ENCODE data around the gene MALL.
"Not testable (repeated sequence)": the region's sequence is repeated elsewhere in the genome, so short reads cannot be mapped to it uniquely, and the experiment has no call there.

Gene MALL

GRCh38 chr2:110100880-110101279 is 14.7 kb downstream of the MALL start:
- not testable (repeated sequence) for H3K27me3 ChIP-seq (ENCODE audit: control insufficient read depth in 1 of 2, insufficient read depth in 1 of 2, low read length in 2 of 2); H3K79me1 ChIP-seq (replicated peaks; ENCODE audit: low read length, poor library complexity, severe bottlenecking); H3K9me3 ChIP-seq (ENCODE audit: control insufficient read depth, low read length); DNase-seq; H3K4me3 ChIP-seq (ENCODE audit: insufficient read depth in 1 of 2, low read depth in 1 of 2, low read length in 2 of 2); H3K36me3 ChIP-seq (ENCODE audit: control insufficient read depth in 1 of 2, insufficient read depth in 2 of 2, low read depth in 1 of 2, low read length in 2 of 2)
- Histone ChIP-seq H3K23ac (ENCODE audit: low read length in 2 of 2) (peak overlapping the region in 1 of 2 experiments; percentile 84), H4K91ac (ENCODE audit: low read length) (peak overlapping the region; percentile 97), H3K18ac (ENCODE audit: low read depth in 1 of 2, low read length in 2 of 2) (peak overlapping the region; percentile 99 to 100), H2AFZ (ENCODE audit: low read depth, low read length) (peak overlapping the region; percentile 76), H2BK5ac (ENCODE audit: low read depth, low read length, poor library complexity, severe bottlenecking) (peak overlapping the region; percentile 79), H2AK5ac (ENCODE audit: low read length, severe bottlenecking) (peak overlapping the region; percentile 95), H2BK15ac (ENCODE audit: low read depth, poor library complexity, severe bottlenecking) (peak overlapping the region; percentile 95), H3K4me2 (ENCODE audit: low read length, poor library complexity, severe bottlenecking) (peak overlapping the region; percentile 34), H4K8ac (ENCODE audit: low read length) (peak overlapping the region; percentile 98), H3K4ac (ENCODE audit: low read depth in 1 of 2, low read length in 2 of 2) (peak overlapping the region; percentile 84 to 99), H3K27ac (ENCODE audit: low read length, poor library complexity, severe bottlenecking) (peak overlapping the region; percentile 97), H2BK12ac (ENCODE audit: low read length in 2 of 2) (peak overlapping the region; percentile 94 to 99), H3K9ac (ENCODE audit: low read length) (peak overlapping the region; percentile 88), H3K4me1 (ENCODE audit: control insufficient read depth, insufficient read depth, low read depth, low read length) (peaks cover 36% of the 10 kb centered on the region), H3K14ac (ENCODE audit: low read length in 2 of 2) (peak overlapping the region in 1 of 2 experiments; percentile 74), H2BK120ac (ENCODE audit: low read depth, low read length) (peak overlapping the region; percentile 94)
- WGBS = 38% methylated on average over 4 of the region's 4 CpGs

- Histone ChIP-seq H3K4ac (ENCODE audit: low read depth in 1 of 2, low read length in 2 of 2) (peak overlapping the region; percentile 88 to 99), H3K9me3 (ENCODE audit: control insufficient read depth, low read length) (no peaks in the 10 kb centered on the region), H2BK120ac (ENCODE audit: low read depth, low read length) (peak overlapping the region; percentile 94), H3K27ac (ENCODE audit: low read length, poor library complexity, severe bottlenecking) (peak overlapping the region; percentile 97), H4K8ac (ENCODE audit: low read length) (peak overlapping the region; percentile 98), H3K4me2 (ENCODE audit: low read length, poor library complexity, severe bottlenecking) (no peak overlapping the region), H2AFZ (ENCODE audit: low read depth, low read length) (no peak overlapping the region), H3K14ac (ENCODE audit: low read length in 2 of 2) (no peak overlapping the region), H3K79me1 (replicated peaks; ENCODE audit: low read length, poor library complexity, severe bottlenecking) (no peaks in the 10 kb centered on the region), H2BK12ac (ENCODE audit: low read length in 2 of 2) (peak overlapping the region; percentile 94 to 99), H3K4me1 (ENCODE audit: control insufficient read depth, insufficient read depth, low read depth, low read length) (peaks cover 34% of the 10 kb centered on the region), H4K91ac (ENCODE audit: low read length) (peak overlapping the region; percentile 97), H3K4me3 (ENCODE audit: insufficient read depth in 1 of 2, low read depth in 1 of 2, low read length in 2 of 2) (no peak overlapping the region), H2BK15ac (ENCODE audit: low read depth, poor library complexity, severe bottlenecking) (peak overlapping the region; percentile 95), H2BK5ac (ENCODE audit: low read depth, low read length, poor library complexity, severe bottlenecking) (peak overlapping the region; percentile 79), H3K36me3 (ENCODE audit: control insufficient read depth in 1 of 2, insufficient read depth in 2 of 2, low read depth in 1 of 2, low read length in 2 of 2) (peaks cover 0 to 2% of the 10 kb centered on the region in 2 experiments), H3K23ac (ENCODE audit: low read length in 2 of 2) (no peak overlapping the region), H3K18ac (ENCODE audit: low read depth in 1 of 2, low read length in 2 of 2) (peak overlapping the region; percentile 99 to 100), H3K9ac (ENCODE audit: low read length) (peak overlapping the region; percentile 88), H3K27me3 (ENCODE audit: control insufficient read depth in 1 of 2, insufficient read depth in 1 of 2, low read length in 2 of 2) (no peaks in the 10 kb centered on the region), H2AK5ac (ENCODE audit: low read length, severe bottlenecking) (peak overlapping the region; percentile 31)
- no peak for DNase-seq
- WGBS = 77% methylated on average over 4 of the region's 8 CpGs
Observed at GRCh38 chr2:110100480-110100879, 15.1 kb downstream of the MALL start.

- H3K27me3 ChIP-seq (ENCODE audit: control insufficient read depth in 1 of 2, insufficient read depth in 1 of 2, low read length in 2 of 2) = no peaks in the 10 kb centered on the region
- H2BK15ac ChIP-seq (ENCODE audit: low read depth, poor library complexity, severe bottlenecking) = peak overlapping the region; percentile 9
- H3K36me3 ChIP-seq (ENCODE audit: control insufficient read depth in 1 of 2, insufficient read depth in 2 of 2, low read depth in 1 of 2, low read length in 2 of 2) = peaks cover 0 to under 1% of the 10 kb centered on the region in 2 experiments
- H3K4me2 ChIP-seq (ENCODE audit: low read length, poor library complexity, severe bottlenecking) = no peak overlapping the region
- no peaks in the 10 kb centered on the region for H3K9me3 ChIP-seq (ENCODE audit: control insufficient read depth, low read length)
- no peak overlapping the region for H3K23ac ChIP-seq (ENCODE audit: low read length in 2 of 2)
- H3K27ac ChIP-seq (ENCODE audit: low read length, poor library complexity, severe bottlenecking) = no peak overlapping the region
- no peak overlapping the region for H3K9ac ChIP-seq (ENCODE audit: low read length)
- peak overlapping the region; percentile 62 for H2BK120ac ChIP-seq (ENCODE audit: low read depth, low read length)
- peak overlapping the region; percentile 54 to 70 for H3K18ac ChIP-seq (ENCODE audit: low read depth in 1 of 2, low read length in 2 of 2)
- peak overlapping the region; percentile 82 for H4K91ac ChIP-seq (ENCODE audit: low read length)
- H2AK5ac ChIP-seq (ENCODE audit: low read length, severe bottlenecking) = peak overlapping the region; percentile 13
- H2BK12ac ChIP-seq (ENCODE audit: low read length in 2 of 2) = peak overlapping the region; percentile 72 to 94
- H3K4me3 ChIP-seq (ENCODE audit: insufficient read depth in 1 of 2, low read depth in 1 of 2, low read length in 2 of 2) = no peak overlapping the region
- H3K4me1 ChIP-seq (ENCODE audit: control insufficient read depth, insufficient read depth, low read depth, low read length) = peaks cover 30% of the 10 kb centered on the region
- 79% methylated on average over 10 of the region's 10 CpGs for WGBS
- no peak for DNase-seq
- H3K4ac ChIP-seq (ENCODE audit: low read depth in 1 of 2, low read length in 2 of 2) = peak overlapping the region; percentile 70 to 72
- H3K79me1 ChIP-seq (replicated peaks; ENCODE audit: low read length, poor library complexity, severe bottlenecking) = no peaks in the 10 kb centered on the region
- no peak overlapping the region for H2AFZ ChIP-seq (ENCODE audit: low read depth, low read length)
- peak overlapping the region; percentile 19 for H4K8ac ChIP-seq (ENCODE audit: low read length)
- H2BK5ac ChIP-seq (ENCODE audit: low read depth, low read length, poor library complexity, severe bottlenecking) = no peak overlapping the region
- H3K14ac ChIP-seq (ENCODE audit: low read length in 2 of 2) = peak overlapping the region in 1 of 2 experiments; percentile 26
Observed at GRCh38 chr2:110099471-110100225, 16.0 kb downstream of the MALL start.

DNA sequence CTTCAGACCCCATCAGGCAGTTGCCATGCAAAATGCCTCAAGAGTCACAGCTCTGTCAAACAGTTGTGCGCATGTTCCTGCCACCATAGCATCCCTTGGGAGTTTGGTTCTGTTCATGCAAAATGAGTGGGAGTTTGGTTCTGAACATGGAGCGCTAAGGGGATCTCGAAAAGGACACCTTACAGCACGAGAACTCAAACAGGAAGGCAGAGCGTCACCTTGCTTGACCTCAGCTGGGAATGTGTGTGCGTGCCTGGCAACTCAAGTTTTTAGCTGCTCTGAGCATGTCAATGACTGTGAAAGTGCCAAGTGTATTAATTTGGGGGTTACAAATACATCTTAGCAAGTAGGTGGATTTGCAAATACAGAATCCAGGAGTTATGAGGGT is 16.6 kb downstream of the MALL start:
- Histone ChIP-seq H3K4me3 (ENCODE audit: insufficient read depth in 1 of 2, low read depth in 1 of 2, low read length in 2 of 2) (no peak overlapping the region), H2BK12ac (ENCODE audit: low read length in 2 of 2) (no peak overlapping the region), H3K4me1 (ENCODE audit: control insufficient read depth, insufficient read depth, low read depth, low read length) (peaks cover 28% of the 10 kb centered on the region), H3K9ac (ENCODE audit: low read length) (no peak overlapping the region), H2AK5ac (ENCODE audit: low read length, severe bottlenecking) (no peak overlapping the region), H3K18ac (ENCODE audit: low read depth in 1 of 2, low read length in 2 of 2) (no peak overlapping the region), H2AFZ (ENCODE audit: low read depth, low read length) (no peak overlapping the region), H3K27me3 (ENCODE audit: control insufficient read depth in 1 of 2, insufficient read depth in 1 of 2, low read length in 2 of 2) (no peaks in the 10 kb centered on the region), H2BK120ac (ENCODE audit: low read depth, low read length) (no peak overlapping the region), H2BK5ac (ENCODE audit: low read depth, low read length, poor library complexity, severe bottlenecking) (no peak overlapping the region), H3K4ac (ENCODE audit: low read depth in 1 of 2, low read length in 2 of 2) (no peak overlapping the region), H3K36me3 (ENCODE audit: control insufficient read depth in 1 of 2, insufficient read depth in 2 of 2, low read depth in 1 of 2, low read length in 2 of 2) (no peaks in the 10 kb centered on the region), H4K8ac (ENCODE audit: low read length) (no peak overlapping the region), H3K23ac (ENCODE audit: low read length in 2 of 2) (no peak overlapping the region), H3K27ac (ENCODE audit: low read length, poor library complexity, severe bottlenecking) (no peak overlapping the region), H3K4me2 (ENCODE audit: low read length, poor library complexity, severe bottlenecking) (no peak overlapping the region), H3K79me1 (replicated peaks; ENCODE audit: low read length, poor library complexity, severe bottlenecking) (no peaks in the 10 kb centered on the region), H3K14ac (ENCODE audit: low read length in 2 of 2) (no peak overlapping the region), H2BK15ac (ENCODE audit: low read depth, poor library complexity, severe bottlenecking) (no peak overlapping the region), H3K9me3 (ENCODE audit: control insufficient read depth, low read length) (no peaks in the 10 kb centered on the region), H4K91ac (ENCODE audit: low read length) (no peak overlapping the region)
- 91% methylated on average over 6 of the region's 6 CpGs for WGBS
- no peak for DNase-seq
